A375 (cell line): ENCODE measurements around the gene OR5M11. TPM values are rescaled to one million over a fixed set of nuclear protein-coding genes. Genes with fewer than 3 reads are reported as not detected.

Source experiments
- total RNA-seq: library from RNA; depleted of rRNA; stranded (reverse); fragments of >200 nt; shearing (Covaris generic); gene quantifications from 2 replicates; pipeline ENCODE4 v1.2.3, GENCODE V29; 2014; rRNA removed

The OR5M11 gene
- not detected in 2 replicates for total RNA-seq

DNA sequence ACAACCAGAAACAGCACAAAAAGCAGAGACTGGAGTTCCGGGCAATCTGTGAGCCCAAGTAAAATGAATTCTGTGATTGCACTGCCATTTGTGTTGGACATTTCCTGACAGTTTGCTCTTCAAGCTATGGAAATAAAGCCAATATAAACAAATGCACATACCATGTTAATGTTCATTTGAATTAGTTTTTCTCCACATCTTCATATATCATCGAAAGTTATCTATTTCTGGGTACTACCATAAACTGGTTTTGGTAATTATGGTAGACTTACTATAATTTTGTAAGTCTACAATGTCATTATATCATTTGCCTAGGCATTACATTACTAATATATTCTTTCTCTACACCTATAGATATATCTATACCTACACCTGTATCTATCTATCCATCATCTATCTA, at the start of gene OR5M11:
TSS of gene OR5M11 (minus strand) at position 101 of the 400 bp plus-strand sequence. CDS start at position 101, 0 bp downstream.

DNA sequence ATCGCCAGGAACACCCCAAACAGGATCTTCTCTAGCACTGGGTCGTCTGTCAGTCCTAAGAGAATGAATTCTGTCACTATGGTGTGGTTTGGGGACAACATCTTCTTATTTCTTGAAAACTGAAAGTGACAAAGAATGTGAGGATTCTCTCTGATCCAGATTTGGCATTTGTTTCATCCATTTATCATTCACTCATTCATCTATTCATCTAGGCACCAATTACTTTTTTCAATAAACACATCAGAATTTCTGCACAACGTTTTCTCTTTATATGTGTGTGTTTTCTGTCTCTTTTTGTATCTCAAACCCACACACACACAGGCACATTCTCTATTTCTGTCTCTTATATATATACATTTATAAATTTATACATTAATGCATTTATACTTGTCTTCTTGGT, 34.6 kb upstream of the OR5M11 start, which contains the start of gene OR5M10:
TSS of gene OR5M10 (minus strand) at position 101 of the 400 bp plus-strand sequence. CDS start at position 101, 0 bp downstream.

Other genes with a start within 250 kb of the OR5M11 start
- gene OR8K3, start 228.1 kb downstream of the OR5M11 start, total RNA-seq, result not detected in 2 replicates
- gene OR8K1, start 197.2 kb downstream of the OR5M11 start, total RNA-seq, result not detected in 2 replicates
- not detected in 2 replicates for gene OR8J1, start 189.0 kb downstream of the OR5M11 start, total RNA-seq
- gene OR8U1, start 167.6 kb downstream of the OR5M11 start, total RNA-seq, result not detected in 2 replicates
- not detected in 2 replicates for gene OR5AL1, start 130.6 kb downstream of the OR5M11 start, total RNA-seq
- not detected in 2 replicates for gene OR5M3, start 69.9 kb downstream of the OR5M11 start, total RNA-seq
- gene OR5M8, start 51.9 kb downstream of the OR5M11 start, total RNA-seq, result not detected in 2 replicates
- gene OR5M10, start 34.5 kb upstream of the OR5M11 start, total RNA-seq, result not detected in 2 replicates
- gene OR5M1, start 71.6 kb upstream of the OR5M11 start, total RNA-seq, result not detected in 2 replicates
- not detected in 2 replicates for gene OR5AP2, start 99.2 kb upstream of the OR5M11 start, total RNA-seq
- not detected in 2 replicates for gene OR5AR1, start 120.4 kb upstream of the OR5M11 start, total RNA-seq
- gene OR9G1, start 155.8 kb upstream of the OR5M11 start, total RNA-seq, result not detected in 2 replicates
- gene OR9G4, start 205.4 kb upstream of the OR5M11 start, total RNA-seq, result not detected in 2 replicates